ENCODE measurements around the gene KNSTRN.
A peak's percentile ranks its signal among the peaks of the same experiment; 100 is the strongest.

Gene KNSTRN

DNA sequence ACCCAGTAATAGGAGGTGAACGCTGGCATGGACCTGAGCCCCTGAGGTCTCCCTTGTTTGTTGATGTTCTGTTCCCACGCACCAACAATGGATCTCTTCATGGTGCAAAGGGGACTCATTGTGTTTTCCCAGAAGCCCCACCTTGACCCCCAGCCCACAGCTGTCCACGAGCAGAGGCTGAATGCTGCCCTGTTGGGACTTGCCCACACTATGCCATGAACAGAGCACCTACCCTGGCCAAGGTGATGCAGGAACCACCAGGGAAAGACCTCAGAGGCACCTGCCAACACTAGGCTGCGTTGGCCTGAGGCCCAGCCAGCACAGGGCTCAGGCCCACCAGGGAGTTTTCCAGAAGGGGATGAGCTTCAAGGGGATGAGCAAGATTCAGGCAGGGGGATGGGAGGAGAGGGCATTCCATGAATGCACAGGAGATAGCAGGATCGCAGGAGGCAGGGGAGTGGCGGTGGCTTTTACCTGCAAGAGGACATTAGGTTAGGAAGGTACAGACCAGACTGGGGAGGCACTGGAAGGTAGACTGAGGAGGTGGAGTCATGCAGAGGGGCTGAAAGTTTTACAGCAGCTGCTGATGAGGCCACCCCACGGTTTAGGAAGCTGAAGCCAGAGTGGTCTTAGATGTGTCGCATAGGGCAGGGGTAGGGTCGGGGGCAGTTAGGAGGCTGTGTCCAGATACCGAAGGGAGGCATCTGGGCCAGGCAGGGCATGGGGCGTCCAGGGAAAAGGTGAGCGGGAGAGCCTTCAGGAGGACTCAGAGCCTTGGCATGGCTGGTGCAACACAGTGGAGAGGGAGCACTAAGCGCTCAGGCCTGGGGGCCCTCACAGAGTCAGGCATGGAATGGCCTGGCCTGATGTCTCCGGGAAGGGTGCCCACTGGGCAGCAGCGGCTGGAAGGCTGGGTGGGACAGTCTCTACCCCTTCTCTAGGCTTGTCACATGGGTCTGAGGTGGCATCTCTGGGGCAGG is 35.7 kb upstream of the KNSTRN start:
- DNase-seq: no peak

DNA sequence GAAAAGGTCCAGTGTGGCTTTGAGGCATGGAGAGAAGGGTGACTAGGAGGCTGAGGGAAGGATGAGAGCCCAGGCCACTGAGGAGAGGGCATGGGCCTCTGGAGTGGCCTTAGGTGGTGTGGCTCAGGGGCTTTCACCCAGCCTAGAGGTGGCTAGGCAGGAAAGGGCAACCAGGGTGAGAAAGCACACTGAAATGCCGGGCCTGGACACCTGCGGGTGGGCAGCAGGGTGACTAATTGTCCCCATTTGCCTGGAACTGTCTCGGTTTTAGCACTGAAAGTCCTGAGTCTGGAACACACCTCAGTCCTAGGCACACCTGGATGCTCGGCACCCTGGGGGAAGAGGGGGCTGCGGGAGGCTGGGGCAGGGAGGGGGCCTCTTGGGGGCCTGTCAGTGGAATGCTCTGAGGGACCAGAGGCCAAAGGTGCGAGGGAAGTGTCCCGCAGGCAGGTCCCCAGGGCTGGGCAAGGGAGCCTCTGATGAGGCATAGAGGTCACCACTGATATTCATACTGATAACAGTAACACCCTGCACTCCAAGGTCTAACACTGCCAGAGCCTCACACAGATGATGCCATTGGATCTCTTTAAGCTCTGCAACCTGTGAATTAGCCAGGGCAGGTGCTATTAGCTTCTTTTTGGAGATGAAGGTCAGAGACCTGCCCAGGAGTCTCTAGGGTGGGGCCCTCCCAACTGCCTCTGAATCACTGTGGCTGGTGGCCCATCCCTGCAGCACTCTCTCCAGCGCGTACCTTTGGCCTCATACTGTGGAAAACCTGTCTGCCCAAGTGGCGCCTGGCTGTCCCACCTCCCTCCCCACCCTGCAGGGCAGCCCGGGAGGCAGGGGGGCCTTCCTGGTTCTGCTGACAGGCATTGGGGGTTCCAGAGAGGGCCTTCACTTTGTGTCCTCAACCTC is 34.7 kb upstream of the KNSTRN start:
- DNase-seq: no peak

DNA sequence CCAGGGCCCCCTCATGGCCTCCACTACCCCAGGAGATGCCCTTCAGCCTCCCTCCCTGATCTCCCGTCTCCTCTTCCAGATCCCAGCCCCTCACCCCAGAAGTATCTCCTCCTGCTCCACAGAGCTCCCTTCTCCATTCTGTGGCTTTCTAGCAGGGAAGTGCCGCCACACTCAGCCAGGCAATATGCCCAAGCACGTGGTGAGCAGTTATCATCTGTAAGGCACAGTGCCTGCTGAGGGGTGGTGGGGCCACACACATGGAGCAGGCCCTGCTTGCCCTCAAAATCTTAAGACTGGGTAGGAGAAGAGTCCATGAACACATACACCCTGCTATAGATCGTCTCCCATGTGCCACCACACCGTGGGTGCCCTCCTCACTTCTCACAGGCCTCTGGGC is 34.0 kb upstream of the KNSTRN start:
- peak; percentile 57 for DNase-seq

DNA sequence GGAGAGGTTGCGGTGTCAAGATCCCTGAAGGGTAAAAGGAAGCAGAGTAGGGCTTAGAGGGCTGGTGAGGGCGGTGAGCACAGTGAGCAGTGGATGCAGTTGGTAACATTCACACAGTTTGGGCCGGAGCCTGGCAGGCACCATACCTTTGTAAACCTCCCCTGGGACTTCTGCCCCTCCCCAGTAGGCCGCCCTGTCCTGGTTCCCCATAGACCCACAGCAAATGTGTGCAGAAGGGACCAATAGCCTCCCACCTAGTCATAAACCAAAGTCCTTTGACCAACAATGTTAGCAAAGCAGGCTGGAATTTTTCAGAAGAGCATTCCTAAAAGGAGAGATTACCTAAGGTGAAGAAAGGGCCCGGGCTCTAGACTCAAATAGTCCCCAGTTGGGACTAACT is 33.4 kb upstream of the KNSTRN start:
- no peak for DNase-seq

DNA sequence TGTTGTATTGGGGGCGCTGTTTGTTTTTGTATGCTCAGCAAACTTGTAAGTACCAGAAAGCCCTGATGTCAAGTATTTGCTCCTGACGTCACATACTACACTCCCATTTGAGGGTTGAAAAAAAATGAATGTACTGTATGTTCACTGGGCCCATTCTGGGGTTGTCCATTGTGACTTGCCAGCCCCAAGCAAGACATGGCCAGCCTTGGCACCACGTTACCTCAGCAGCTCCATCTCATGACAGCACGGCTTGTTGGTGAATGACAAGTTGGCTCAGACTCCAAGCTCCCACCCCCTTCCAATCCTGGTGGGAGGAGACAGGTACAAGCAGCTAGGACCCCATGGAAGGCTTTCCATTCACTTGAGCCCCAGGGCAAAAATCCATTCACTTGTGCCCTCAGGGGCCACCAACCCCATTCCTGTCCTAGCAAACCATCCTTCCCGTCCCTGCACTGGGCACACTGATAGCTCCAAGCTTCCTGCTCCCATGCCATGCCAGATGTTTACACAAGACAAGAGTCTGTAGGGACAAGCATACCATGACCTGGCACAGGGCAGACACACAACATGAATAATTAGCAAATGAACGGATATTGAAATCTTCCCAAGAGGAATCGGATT is 30.1 kb upstream of the KNSTRN start:
- DNase-seq: no peak

DNA sequence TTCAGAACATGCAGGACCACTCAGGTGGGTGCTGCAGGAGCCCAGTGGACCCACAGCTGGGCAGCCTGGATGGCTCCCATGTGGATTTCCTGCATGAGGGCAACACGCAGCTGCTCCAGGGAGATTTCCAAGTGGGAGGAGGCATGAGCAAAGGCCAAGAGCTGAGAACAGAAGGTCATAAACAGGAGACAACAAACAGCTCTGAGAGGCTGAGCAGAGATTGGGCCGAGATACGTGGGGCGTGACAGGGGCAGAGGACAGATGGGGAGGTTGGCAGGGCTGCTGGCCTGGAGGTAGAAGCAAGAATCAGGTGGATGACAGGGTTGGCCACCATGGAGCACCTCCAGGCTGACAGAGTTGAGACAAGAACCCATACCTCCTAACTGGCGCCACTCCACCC is 28.8 kb upstream of the KNSTRN start:
- no peak for DNase-seq

DNA sequence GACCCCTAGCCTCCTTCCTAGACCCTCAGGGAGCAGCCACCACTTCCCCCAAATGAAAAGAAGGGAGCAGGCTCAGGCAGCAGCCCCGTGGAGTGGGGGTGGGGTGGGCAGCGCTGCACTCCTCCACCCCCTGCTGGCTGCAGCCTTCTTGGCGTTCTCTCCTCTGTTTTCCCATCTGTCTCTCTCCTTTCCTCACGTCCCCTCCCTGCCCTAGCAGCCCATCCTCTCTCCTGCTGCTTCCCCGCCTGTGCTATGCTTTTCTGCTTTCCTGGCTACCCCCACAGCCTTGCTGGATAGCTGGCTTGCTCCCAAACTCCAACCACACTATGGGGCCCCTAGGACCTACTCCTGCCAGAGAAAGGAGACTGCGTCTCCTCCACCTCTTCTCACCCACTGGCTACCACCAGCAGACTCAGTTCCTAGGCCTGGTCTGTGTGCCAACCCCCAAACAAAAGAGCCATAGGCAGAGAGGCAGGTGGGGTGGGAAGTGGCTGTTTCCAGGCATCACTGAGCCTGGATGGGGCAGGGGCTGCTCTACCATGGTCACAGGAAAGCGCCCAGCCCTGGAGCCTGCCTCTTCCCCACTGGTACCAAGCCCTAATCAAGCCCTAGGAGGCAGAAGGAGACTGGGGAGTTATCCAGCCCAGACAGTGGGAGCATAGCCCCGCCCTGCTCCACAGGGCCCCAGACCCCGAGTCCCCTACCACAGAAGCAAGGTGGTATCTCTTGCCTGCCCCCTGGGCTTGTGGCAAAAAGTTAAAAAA is 27.9 kb upstream of the KNSTRN start:
- DNase-seq: peak; percentile 24

DNA sequence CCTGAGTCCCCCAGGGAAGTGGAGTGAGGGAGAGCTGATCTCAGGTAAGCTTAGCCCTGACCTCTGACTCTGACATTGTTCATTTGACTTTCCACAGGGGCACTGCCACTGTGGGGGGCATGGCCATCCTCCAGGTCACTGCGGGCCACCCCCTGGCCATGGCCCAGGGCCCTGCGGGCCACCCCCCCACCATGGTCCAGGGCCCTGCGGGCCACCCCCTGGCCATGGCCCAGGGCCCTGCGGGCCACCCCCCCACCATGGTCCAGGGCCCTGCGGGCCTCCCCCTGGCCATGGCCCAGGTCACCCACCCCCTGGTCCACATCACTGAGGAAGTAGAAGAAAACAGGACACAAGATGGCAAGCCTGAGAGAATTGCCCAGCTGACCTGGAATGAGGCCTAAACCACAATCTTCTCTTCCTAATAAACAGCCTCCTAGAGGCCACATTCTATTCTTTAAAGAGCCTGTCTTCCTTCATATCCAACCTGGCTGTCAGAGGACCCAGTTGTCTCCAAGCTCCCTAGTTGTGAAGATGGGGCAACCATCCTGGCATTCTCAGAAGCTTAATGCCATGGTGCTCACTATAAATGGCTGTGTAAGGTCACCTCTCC is 26.4 kb upstream of the KNSTRN start:
- DNase-seq: no peak

DNA sequence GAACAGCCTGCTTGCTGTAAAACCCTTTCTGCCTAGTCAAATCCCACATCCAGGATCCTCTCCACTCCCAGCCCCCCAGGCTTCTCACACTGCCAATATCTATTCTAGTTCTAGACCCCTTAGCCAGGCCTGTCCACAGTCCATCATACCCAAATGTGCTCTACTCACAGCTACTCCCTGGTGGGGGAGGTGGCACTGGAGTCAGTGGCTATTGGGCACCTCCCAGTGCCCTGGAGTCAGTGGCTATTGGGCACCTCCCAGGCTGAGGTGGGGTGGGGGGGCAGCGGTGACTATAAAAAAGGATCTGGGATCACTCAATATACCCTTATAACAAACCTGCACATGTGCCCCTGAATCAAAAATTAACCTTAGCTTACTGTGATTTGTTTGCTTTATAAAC is 25.3 kb upstream of the KNSTRN start:
- DNase-seq: no peak

DNA sequence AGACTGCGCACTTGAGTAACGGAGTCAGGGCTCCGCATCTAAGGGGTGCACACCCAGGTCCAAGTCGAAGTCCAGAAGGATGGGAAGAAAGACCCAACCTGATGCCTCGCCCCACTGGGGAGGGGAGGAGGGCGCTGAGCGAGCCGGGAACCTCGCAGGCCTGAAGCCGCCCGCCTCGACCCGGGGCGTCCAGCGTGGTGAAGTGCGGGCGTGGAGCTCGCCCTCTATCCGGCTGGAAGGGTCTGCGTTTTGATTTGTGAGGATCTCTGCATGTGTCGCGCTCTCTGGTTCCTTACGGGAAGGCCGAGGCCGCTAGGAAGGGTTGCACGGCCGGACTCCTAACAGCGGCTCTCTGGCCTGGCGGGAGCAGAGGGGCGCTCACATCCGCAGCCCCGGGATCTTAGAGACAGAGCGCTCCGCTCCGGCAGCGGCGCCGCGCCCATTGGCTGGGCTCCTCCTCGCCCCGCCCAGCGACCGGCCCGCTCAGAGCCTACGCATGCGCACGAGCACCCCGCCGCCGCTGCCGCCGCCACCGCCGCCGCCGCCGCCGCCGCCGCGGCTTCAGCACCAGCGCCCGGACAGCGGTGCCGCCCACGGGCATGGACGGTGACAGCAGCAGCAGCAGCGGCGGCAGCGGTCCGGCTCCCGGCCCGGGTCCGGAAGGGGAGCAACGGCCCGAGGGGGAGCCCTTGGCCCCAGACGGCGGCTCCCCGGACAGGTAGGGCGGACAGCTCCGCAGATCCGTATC is 24.6 kb upstream of the KNSTRN start, which contains the start of gene DISP2:
DISP2 (plus strand) TSS at position 497 of the 748 bp plus-strand sequence; CDS start at position 600, 103 bp downstream.
- peak; percentile 82 for DNase-seq

DNA sequence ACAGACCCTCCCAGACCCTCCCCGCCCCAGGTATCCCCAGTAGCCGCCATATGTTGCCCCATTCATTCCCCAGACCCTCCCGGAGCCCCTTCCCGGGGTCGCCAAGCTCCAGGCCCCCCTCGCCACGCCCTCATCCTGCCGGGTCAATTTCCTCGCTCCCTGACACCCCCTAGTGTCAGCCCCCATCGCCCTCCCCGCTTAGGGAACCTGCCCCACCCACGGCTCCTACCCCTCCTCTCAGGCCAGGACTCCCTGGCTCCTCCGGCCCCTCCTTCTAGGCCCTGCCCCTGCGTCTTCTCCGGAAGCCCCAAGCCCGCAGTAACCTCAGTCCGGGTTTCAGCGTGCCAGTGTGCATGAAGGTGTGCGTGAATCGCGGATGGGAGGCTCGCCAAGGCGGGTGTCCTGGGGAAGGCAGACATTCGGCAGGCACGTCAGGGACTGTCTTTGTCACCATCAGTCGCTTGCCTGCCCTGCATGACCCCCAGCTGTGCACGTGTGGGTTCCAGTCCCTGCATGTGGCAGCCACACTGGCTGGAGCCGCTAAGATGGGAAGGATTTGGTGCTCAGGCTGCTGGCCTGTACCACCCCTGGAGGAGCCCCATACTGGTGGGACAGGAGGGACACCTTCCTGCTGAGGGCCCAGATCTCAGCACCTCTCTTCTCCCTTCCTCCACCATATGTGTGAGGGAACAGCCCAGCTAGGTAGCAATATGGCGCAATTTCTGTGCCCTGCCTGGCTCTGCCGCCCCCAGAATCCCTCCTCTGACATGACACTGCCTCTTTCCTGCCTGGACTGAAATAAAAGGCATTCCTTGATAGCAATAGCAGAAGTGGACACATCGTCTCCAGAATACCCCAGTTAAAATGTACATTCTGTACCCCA is 23.8 kb upstream of the KNSTRN start:
- no peak for DNase-seq

DNA sequence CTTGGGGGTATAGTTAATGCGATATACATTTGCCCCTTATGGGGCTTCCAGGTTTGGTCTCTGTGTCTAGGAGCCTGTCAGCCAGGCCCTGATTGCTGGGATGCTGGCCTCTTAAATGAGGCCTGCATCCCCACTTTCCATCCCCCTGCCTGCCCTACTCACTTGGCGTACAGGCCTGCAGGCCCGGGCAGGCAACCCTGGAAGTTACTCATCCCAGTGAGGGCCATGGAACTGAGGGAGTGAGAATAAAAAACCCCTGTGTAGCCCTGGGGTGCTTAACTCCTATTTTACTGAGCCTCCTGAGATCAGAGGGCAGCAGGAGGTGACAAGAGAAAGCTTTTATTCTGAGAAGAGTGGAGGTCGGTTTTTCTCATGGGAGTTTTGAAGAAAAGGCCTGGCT is 22.5 kb upstream of the KNSTRN start:
- no peak for DNase-seq

DNA sequence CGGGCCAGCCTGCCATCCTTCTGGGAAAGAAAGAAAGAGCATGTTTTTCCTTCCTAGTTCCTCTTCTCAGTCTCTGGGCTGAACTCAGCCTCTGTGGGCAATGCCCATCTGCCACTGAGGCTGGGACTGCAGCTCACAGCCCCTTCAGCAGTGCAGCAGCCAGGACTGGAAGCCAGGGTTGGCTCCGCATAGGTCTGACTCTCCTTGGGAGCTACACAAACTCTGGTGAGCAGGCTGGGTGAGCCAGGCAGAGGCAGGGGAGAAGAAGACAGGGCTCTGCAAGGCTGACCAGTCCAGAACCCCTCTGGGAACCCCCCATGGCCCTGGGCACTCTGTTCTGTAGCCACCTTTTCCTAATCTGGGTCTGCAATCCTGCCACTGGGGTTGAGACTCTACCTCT is 20.9 kb upstream of the KNSTRN start:
- DNase-seq: no peak

DNA sequence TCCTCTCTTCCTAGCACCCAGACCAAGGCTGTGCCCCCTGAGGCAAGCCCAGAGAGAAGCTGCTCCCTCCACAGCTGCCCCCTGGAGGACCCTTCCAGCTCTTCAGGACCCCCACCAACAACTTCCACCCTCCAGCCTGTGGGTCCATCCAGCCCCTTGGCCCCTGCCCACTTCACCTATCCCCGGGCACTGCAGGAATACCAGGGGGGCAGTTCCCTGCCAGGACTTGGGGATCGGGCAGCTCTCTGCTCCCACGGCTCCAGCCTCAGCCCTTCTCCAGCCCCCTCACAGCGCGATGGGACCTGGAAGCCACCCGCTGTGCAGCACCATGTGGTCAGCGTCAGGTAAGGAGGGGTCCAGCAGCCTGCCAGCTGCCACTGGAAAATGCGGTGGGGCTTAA is 18.9 kb upstream of the KNSTRN start:
- DNase-seq: no peak

DNA sequence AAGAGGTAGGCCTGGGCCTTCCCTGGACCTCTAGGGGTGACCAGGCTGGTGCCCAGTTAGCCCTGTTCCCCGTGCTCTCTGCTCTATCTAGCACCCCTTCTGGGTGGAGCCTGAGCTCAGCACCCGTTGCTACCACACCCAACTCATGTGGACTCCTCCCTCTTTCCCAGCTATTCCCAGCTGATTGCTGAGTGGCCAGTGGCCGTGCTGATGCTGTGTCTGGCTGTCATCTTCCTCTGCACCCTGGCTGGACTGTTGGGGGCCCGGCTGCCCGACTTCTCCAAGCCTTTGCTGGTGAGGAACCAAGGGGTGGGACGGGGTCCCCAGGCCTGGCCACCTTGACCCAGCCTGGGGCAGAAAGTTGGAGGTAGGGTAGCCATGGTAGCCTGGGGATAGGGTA is 18.3 kb upstream of the KNSTRN start:
- peak; percentile 70 for DNase-seq

DNA sequence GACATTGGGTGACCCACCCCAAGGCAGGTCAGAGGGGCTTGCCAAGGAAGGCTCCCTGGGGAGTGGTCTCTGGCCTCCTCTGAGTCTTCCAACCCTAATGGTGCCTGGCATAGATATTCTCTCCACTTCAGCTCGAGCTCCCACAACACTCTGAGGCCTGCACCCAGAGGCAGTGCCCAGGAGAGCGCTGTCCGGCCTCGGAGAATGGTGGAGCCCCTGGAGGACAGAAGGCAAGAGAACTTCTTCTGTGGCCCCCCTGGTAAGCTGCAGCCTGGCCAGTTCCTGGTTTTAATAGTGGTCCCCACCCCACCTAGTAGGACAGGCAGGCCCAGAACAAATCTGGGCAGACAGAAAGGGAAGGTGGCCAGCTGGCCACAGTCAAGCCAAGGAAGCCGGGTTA is 17.5 kb upstream of the KNSTRN start:
- no peak for DNase-seq

DNA sequence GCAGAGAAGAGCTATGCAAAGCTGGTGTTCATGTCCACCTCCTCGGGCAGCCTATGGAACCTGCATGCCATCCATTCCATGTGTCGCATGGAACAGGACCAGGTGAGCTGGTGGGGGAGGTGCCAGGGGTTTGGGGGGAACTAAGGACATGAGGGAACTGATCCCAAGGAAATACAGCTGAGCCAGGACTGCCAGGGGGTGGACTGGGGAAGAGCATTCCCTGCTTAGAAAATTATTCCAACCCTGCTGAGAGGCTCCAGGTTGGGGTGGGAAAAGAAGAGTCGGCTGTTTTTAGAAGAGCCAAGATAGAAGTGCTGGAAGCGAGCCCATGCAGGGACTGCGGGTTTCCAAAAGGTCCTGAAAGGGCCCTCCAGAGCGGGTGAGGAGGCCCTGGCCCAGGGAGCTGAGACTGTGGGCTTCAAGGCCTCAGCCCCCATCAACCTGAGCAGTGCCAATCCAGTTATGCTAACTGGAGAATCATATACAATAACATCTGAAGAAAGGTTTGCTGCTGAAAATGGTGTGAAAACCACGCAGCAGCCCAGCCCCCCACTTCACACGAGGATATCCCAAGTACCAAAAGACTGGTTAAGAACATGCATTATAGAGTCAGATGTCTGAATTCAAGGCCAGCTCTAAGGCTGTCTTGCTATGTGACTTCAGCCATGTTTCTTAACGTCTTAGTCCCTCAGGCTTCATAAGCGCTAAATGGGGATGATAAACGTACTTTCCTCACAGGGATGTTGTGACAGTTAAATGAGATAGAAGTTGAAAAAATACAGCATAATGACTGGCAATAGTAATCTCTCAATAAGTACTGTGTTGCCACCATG is 16.7 kb upstream of the KNSTRN start:
- DNase-seq: no peak

DNA sequence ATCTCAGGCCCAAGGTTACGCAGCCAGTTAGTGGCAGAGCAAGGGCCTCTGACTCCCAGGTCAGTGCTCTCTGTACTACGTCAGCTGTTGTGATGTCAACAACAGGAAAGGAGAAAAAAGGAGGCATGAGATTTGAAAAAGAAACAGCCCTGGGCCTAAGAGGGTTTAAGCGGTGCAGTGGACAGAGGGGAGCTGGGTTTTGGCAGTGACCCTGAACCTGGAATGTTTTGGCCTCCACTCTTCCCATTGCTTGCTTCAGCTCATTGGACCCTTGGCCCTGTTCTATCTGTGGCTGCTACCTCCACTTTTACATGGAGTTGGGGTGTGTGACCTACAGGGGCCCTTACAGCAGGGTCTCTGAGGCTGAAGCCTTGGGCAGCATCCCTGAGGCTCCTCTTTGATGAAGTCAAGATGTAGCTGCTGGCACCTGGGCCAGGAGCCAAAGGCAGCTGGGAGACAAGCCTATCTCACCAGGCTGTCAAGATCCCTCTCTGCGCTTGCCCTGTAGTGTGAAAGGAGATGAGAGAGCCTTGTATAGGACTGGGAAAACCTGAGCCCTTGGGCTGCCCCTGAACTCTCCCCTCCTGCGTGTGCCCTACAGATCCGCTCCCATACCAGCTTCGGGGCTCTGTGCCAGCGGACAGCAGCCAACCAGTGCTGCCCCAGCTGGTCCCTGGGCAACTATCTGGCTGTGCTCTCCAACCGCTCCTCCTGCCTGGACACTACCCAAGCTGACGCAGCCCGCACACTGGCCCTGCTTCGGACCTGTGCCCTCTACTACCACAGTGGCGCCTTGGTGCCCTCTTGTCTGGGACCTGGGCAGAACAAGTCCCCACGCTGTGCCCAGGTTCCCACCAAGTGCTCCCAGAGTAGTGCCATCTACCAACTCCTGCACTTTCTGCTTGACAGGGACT is 15.8 kb upstream of the KNSTRN start:
- peak; percentile 59 for DNase-seq
